ENCODE measurements around the gene CLIC4. TPM values are rescaled to one million over a fixed set of nuclear protein-coding genes. Genes with fewer than 3 reads are reported as not detected.

Gene CLIC4
- polyA plus RNA-seq, 1 donor (not counting 4 experiments of a cell fraction or from before 2014, with no cell fraction given), result 130 TPM

- H3K9ac ChIP-seq (ENCODE audit: control insufficient read depth, extremely low read depth, insufficient read depth, low read length), result no peak overlapping the region
- TF ChIP-seq CTCF (optimal IDR thresholded peaks at IDR 0.05 in 1 of 3, IDR thresholded peaks at IDR 0.05 in 1 of 3, conservative IDR thresholded peaks at IDR 0.05 in 1 of 3; ENCODE audit: extremely low read depth in 1 of 3, insufficient read depth in 2 of 3, low read length in 3 of 3) (no peak), EZH2 (IDR thresholded peaks at IDR 0.05; ENCODE audit: low read length) (no peak)
- FAIRE-seq (no peak), DNase-seq (ENCODE audit: low read depth, low spot score) (no peak)
- no peaks in the 10 kb centered on the region for H3K9me1 ChIP-seq (ENCODE audit: control insufficient read depth, extremely low read depth, insufficient read depth, low read length)
- no peaks in the 10 kb centered on the region for H4K20me1 ChIP-seq (ENCODE audit: control insufficient read depth, extremely low read depth, insufficient read depth, low read length)
- H3K4me2 ChIP-seq (ENCODE audit: control insufficient read depth, extremely low read depth, insufficient read depth, low read depth, low read length), result no peak overlapping the region
- H3K4me1 ChIP-seq (ENCODE audit: control insufficient read depth, extremely low read depth, insufficient read depth, low read length), result no peaks in the 10 kb centered on the region
- no peak overlapping the region for H3K4me3 ChIP-seq (ENCODE audit: control insufficient read depth in 2 of 3, extremely low read depth in 1 of 3, insufficient read depth in 2 of 3, low read depth in 1 of 3, low read length in 3 of 3)
- no peak overlapping the region for H2AFZ ChIP-seq (ENCODE audit: control insufficient read depth, low read length)
- no peak overlapping the region for H3K27ac ChIP-seq (ENCODE audit: control insufficient read depth, insufficient read depth, low read length)
- dilution Hi-C loops (cut with MboI; ENCODE audit: extremely low pct_ligation_motif_present, low sequenced_read_pairs), result no loop called here
- H3K36me3 ChIP-seq (ENCODE audit: control insufficient read depth in 2 of 2, extremely low read depth in 1 of 2, insufficient read depth in 2 of 2, low read length in 2 of 2), result no peaks in the 10 kb centered on the region
- no peaks in the 10 kb centered on the region for H3K79me2 ChIP-seq (ENCODE audit: control insufficient read depth, insufficient read depth, low read length)
- H3K9me3 ChIP-seq (ENCODE audit: control insufficient read depth, low read depth, low read length), result no peaks in the 10 kb centered on the region
- peaks cover 3% of the 10 kb centered on the region for H3K27me3 ChIP-seq (ENCODE audit: control insufficient read depth, extremely low read depth, insufficient read depth, low read length)
These were observed 143.1 kb downstream of the CLIC4 start for GRCh38 chr1:24888061-24888970.

- TF ChIP-seq EZH2 (IDR thresholded peaks at IDR 0.05; ENCODE audit: low read length) (no peak), CTCF (optimal IDR thresholded peaks at IDR 0.05 in 1 of 3, IDR thresholded peaks at IDR 0.05 in 1 of 3, conservative IDR thresholded peaks at IDR 0.05 in 1 of 3; ENCODE audit: extremely low read depth in 1 of 3, insufficient read depth in 2 of 3, low read length in 3 of 3) (no peak)
- no peak overlapping the region for H3K4me2 ChIP-seq (ENCODE audit: control insufficient read depth, extremely low read depth, insufficient read depth, low read depth, low read length)
- no peak overlapping the region for H2AFZ ChIP-seq (ENCODE audit: control insufficient read depth, low read length)
- FAIRE-seq, result no peak
- H4K20me1 ChIP-seq (ENCODE audit: control insufficient read depth, extremely low read depth, insufficient read depth, low read length), result no peaks in the 10 kb centered on the region
- H3K36me3 ChIP-seq (ENCODE audit: control insufficient read depth in 2 of 2, extremely low read depth in 1 of 2, insufficient read depth in 2 of 2, low read length in 2 of 2), result no peaks in the 10 kb centered on the region
- H3K4me3 ChIP-seq (ENCODE audit: control insufficient read depth in 2 of 3, extremely low read depth in 1 of 3, insufficient read depth in 2 of 3, low read depth in 1 of 3, low read length in 3 of 3), result no peak overlapping the region
- H3K9ac ChIP-seq (ENCODE audit: control insufficient read depth, extremely low read depth, insufficient read depth, low read length), result no peak overlapping the region
- H3K4me1 ChIP-seq (ENCODE audit: control insufficient read depth, extremely low read depth, insufficient read depth, low read length), result no peaks in the 10 kb centered on the region
- peaks cover 2% of the 10 kb centered on the region for H3K27me3 ChIP-seq (ENCODE audit: control insufficient read depth, extremely low read depth, insufficient read depth, low read length)
- no peaks in the 10 kb centered on the region for H3K79me2 ChIP-seq (ENCODE audit: control insufficient read depth, insufficient read depth, low read length)
- no peaks in the 10 kb centered on the region for H3K9me1 ChIP-seq (ENCODE audit: control insufficient read depth, extremely low read depth, insufficient read depth, low read length)
- no peak for DNase-seq (ENCODE audit: low read depth, low spot score)
- dilution Hi-C loops (cut with MboI; ENCODE audit: extremely low pct_ligation_motif_present, low sequenced_read_pairs), result no loop called here
- H3K9me3 ChIP-seq (ENCODE audit: control insufficient read depth, low read depth, low read length), result no peaks in the 10 kb centered on the region
- H3K27ac ChIP-seq (ENCODE audit: control insufficient read depth, insufficient read depth, low read length), result no peak overlapping the region
These were observed 143.9 kb downstream of the CLIC4 start for GRCh38 chr1:24888971-24889676.

Data from keratinocyte (primary cell).